Caco-2 (cell line): ENCODE results near the gene IL1RAP. TPM values are rescaled to one million over a fixed set of nuclear protein-coding genes. Genes with fewer than 3 reads are reported as not detected.

Experiments
- BruUV-seq: library from RNA; stranded (reverse); fragments of 400-500 nt; replicated peaks from 2 replicates; lab custom pipeline; 2021; lab: Mats Ljungman, UMichigan
- CTCF ChIA-PET: fragments of 300-600 bp; sonication (Branson Sonifier 250); formaldehyde crosslinking; loops from one replicate; lab custom pipeline; 2022; ENCODE audit warnings: antibody characterized with exemption; lab: Charles Lee
- POLR2A ChIA-PET: fragments of 300-600 bp; sonication (Branson Sonifier 250); formaldehyde crosslinking; loops from one replicate; lab custom pipeline; 2022; ENCODE audit warnings: antibody characterized with exemption; lab: Charles Lee
- DNase-seq, 2 experiments: peaks; one replicate each; pipeline versions ENCODE4 v3.0.0 to v3.0.0-alpha.2; 2020 to 2022
- H3K27me3 ChIP-seq: replicated peaks from 2 replicates; pipeline ENCODE4 v1.6.0; 2011; ENCODE audit warnings: low read length; ENCODE audit not compliant: control insufficient read depth, insufficient read depth
- H3K36me3 ChIP-seq: 2 replicates; pipeline ENCODE4 v1.5.1; 2011; ENCODE audit warnings: low read length; ENCODE audit not compliant: control insufficient read depth, insufficient read depth
- H3K4me1 ChIP-seq: fragments of 250-450 bp; sonication (Bioruptor Pico); 2 replicates; pipeline ENCODE4 v1.5.1; 2020; ENCODE audit warnings: mild to moderate bottlenecking
- H3K4me3 ChIP-seq: 2 replicates; pipeline ENCODE4 v1.5.1; 2011; ENCODE audit warnings: low read depth, mild to moderate bottlenecking, control low read depth, low read length
- H3K9me3 ChIP-seq: fragments of 250-450 bp; sonication (Bioruptor Pico); 2 replicates; pipeline ENCODE4 v1.5.1; 2020; ENCODE audit warnings: mild to moderate bottlenecking, moderate library complexity
- H3K27ac Mint-ChIP-seq: one replicate; pipeline ENCODE4 v1.8.0; 2022; ENCODE audit warnings: mixed read lengths; ENCODE audit not compliant: unreplicated experiment
- H3K27me3 Mint-ChIP-seq: one replicate; pipeline ENCODE4 v1.8.0; 2022; ENCODE audit warnings: mixed read lengths; ENCODE audit not compliant: insufficient read depth, unreplicated experiment
- H3K36me3 Mint-ChIP-seq: one replicate; pipeline ENCODE4 v1.8.0; 2022; ENCODE audit warnings: mild to moderate bottlenecking, mixed read lengths; ENCODE audit not compliant: insufficient read depth, unreplicated experiment
- H3K4me1 Mint-ChIP-seq: one replicate; pipeline ENCODE4 v1.8.0; 2022; ENCODE audit warnings: low read depth, mixed read lengths; ENCODE audit not compliant: unreplicated experiment
- H3K4me3 Mint-ChIP-seq: one replicate; pipeline ENCODE4 v1.8.0; 2022; ENCODE audit warnings: mild to moderate bottlenecking, moderate library complexity, mixed read lengths; ENCODE audit not compliant: unreplicated experiment
- H3K9me3 Mint-ChIP-seq: one replicate; pipeline ENCODE4 v1.8.0; 2022; ENCODE audit warnings: mixed read lengths; ENCODE audit not compliant: unreplicated experiment
- CTCF ChIP-seq, 2 experiments: fragments of 200-600 bp in 1 of 2; IDR thresholded peaks; 1 replicate in 1 of 2; 2 replicates in 1 of 2; pipeline versions ENCODE4 v1.5.1 to v1.8.0; 2011 to 2022; ENCODE audit warnings: antibody characterized with exemption in 1 of 2, control low read depth in 1 of 2, inconsistent platforms in 1 of 2, low read depth in 1 of 2, low read length in 1 of 2, mild to moderate bottlenecking in 1 of 2, moderate library complexity in 1 of 2; ENCODE audit not compliant: insufficient read depth in 1 of 2, severe bottlenecking in 1 of 2, unreplicated experiment in 1 of 2
- intact Hi-C: fragments of 100-400 bp; cut with micrococcal nuclease; formaldehyde crosslinking; loops from one replicate; pipeline ENCODE4 v1.10.0; 2022; ENCODE audit not compliant: unreplicated experiment
- total RNA-seq: library from RNA; stranded (reverse); gene quantifications from 2 replicates; pipeline ENCODE4 v1.2.3, GENCODE V29; 2022

The IL1RAP gene
- total RNA-seq, 1 experiment from 2014 or later, result 5.1 TPM

DNA sequence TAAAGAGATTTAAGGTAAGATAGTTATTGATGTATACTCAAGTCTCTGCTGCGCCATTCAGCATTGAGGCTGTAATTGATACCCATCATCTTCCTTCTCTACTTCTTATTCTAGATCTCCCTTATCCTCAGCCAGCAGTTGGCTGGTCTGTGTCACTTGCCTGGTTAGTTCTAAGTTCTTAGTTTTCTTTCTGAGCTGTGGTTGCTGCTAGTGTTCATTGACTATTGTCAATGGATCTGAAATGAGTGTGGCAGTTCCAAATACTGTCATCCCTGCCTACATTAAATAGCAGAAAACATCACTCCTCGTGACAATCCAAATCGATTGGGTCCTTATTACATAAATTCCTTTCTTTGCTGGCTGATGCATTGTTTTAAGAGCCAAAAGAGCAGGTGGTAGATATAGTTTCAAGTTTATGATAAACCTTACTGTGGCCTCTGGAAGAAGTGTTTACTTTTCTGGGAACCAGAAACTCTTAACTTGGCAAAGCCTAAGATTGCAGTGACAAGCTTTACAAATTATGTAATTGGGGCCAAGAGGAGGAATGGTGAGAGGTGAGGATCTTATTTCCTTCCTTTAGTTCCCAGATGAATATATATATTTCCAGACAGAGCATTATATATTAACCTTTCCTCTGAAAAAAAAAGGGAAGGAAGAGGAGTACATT, 180.6 kb downstream of the IL1RAP start:
- H3K27ac Mint-ChIP-seq, result no peak overlapping the region
- H3K27me3 ChIP-seq, result no peaks in the 10 kb centered on the region
- DNase-seq, result no peak
- ChIA-PET CTCF (no interaction called here), POLR2A (no interaction called here)
- H3K4me3 Mint-ChIP-seq, result no peak overlapping the region
- no peaks in the 10 kb centered on the region for H3K27me3 Mint-ChIP-seq
- H3K36me3 ChIP-seq, result no peaks in the 10 kb centered on the region
- BruUV-seq, result no TSS peak
- TF ChIP-seq CTCF (IDR thresholded peaks at IDR 0.05; ENCODE audit: insufficient read depth in 1 of 2, low read depth in 1 of 2, low read length in 1 of 2, severe bottlenecking in 1 of 2, unreplicated experiment in 1 of 2), result no peak
- no peaks in the 10 kb centered on the region for H3K4me1 Mint-ChIP-seq
- intact Hi-C loops, result loop anchor here (10.0 kb wide), 1 partner anchor 470 kb away; no protein-coding TSS in a partner anchor
- H3K4me1 ChIP-seq, result no peaks in the 10 kb centered on the region
- H3K4me3 ChIP-seq, result no peak overlapping the region
- no peaks in the 10 kb centered on the region for H3K9me3 Mint-ChIP-seq
- H3K9me3 ChIP-seq, result no peaks in the 10 kb centered on the region
- no peaks in the 10 kb centered on the region for H3K36me3 Mint-ChIP-seq

- Mint-ChIP-seq H3K4me3 (no peak overlapping the region), H3K27ac (no peak overlapping the region), H3K4me1 (no peaks in the 10 kb centered on the region), H3K9me3 (no peaks in the 10 kb centered on the region), H3K36me3 (no peaks in the 10 kb centered on the region), H3K27me3 (no peaks in the 10 kb centered on the region)
- ChIA-PET POLR2A (no interaction called here), CTCF (no interaction called here)
- BruUV-seq, result no TSS peak
- Histone ChIP-seq H3K27me3 (no peaks in the 10 kb centered on the region), H3K4me3 (no peak overlapping the region), H3K9me3 (no peaks in the 10 kb centered on the region), H3K4me1 (no peaks in the 10 kb centered on the region), H3K36me3 (no peaks in the 10 kb centered on the region)
- no peak for TF ChIP-seq CTCF (IDR thresholded peaks at IDR 0.05; ENCODE audit: insufficient read depth in 1 of 2, low read depth in 1 of 2, low read length in 1 of 2, severe bottlenecking in 1 of 2, unreplicated experiment in 1 of 2)
- intact Hi-C loops, result loop anchor here (10.0 kb wide), 1 partner anchor 470 kb away; no protein-coding TSS in a partner anchor
- DNase-seq, result no peak
Measured at GRCh38 chr3:190695225-190695624, 181.3 kb downstream of the IL1RAP start.

- no peak overlapping the region for H3K4me3 Mint-ChIP-seq
- DNase-seq, result no peak
- Histone ChIP-seq H3K27me3 (no peaks in the 10 kb centered on the region), H3K36me3 (no peaks in the 10 kb centered on the region), H3K4me3 (no peak overlapping the region), H3K9me3 (no peaks in the 10 kb centered on the region), H3K4me1 (no peaks in the 10 kb centered on the region)
- no TSS peak for BruUV-seq
- peaks cover 2% of the 10 kb centered on the region for H3K27me3 Mint-ChIP-seq
- ChIA-PET POLR2A (no interaction called here), CTCF (no interaction called here)
- no peaks in the 10 kb centered on the region for H3K9me3 Mint-ChIP-seq
- H3K36me3 Mint-ChIP-seq, result no peaks in the 10 kb centered on the region
- no peak for TF ChIP-seq CTCF (IDR thresholded peaks at IDR 0.05; ENCODE audit: insufficient read depth in 1 of 2, low read depth in 1 of 2, low read length in 1 of 2, severe bottlenecking in 1 of 2, unreplicated experiment in 1 of 2)
- no peaks in the 10 kb centered on the region for H3K4me1 Mint-ChIP-seq
- intact Hi-C loops, result loop anchor here (2.0 to 10.0 kb wide), 2 partner anchors 181 to 471 kb away; partner anchors contain the start of gene IL1RAP
- H3K27ac Mint-ChIP-seq, result no peak overlapping the region
Measured at GRCh38 chr3:190695994-190696393, 182.1 kb downstream of the IL1RAP start.
